Transverse colon (tissue), 4 donors: ENCODE results near the gene TIGD1.

Experiments used
- POLR2A ChIP-seq: fragments of 450-650 bp; IDR thresholded peaks from one replicate; pipeline ENCODE4 v1.6.1; 2016; ENCODE audit warnings: antibody characterized with exemption, mild to moderate bottlenecking, moderate library complexity
- POLR2AphosphoS5 ChIP-seq, 3 donors: sonication (generic); formaldehyde crosslinking; IDR thresholded peaks; one replicate each; pipeline ENCODE4 v1.6.1; 2016; ENCODE audit warnings: antibody characterized with exemption in 3 of 3
- TF ChIP-seq, protein P1 (sequence below), 5 experiments: fragments of 200-600 bp in 3 of 5; fragments of 450-650 bp in 2 of 5; sonication (generic) in 3 of 5; IDR thresholded peaks; 1 replicate in 2 of 5; 2 replicates in 3 of 5; pipeline ENCODE4 v1.5.1; 2016 to 2017; ENCODE audit warnings: antibody characterized with exemption in 5 of 5, inconsistent platforms in 3 of 5, mild to moderate bottlenecking in 2 of 5, moderate library complexity in 1 of 5

DNA sequence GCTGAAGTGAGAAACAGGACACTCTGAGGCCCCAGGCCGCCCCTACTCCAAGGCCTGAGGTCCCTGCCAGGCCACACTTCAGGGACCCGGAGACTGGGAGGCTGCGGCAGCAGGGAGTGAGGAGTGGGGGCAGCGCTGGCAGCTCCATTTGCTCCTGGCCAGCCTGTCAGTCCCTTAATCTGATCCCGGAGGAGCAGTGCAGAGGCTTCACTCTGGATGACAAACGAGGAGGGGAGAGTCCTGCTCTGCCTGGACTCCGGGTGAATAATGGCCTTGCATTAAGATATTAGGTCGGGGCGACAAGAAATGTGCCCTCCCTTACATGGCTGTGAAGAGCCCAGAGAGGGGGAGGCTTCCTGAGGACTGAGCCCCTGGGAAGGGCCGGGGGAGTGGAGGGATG is 44.5 kb downstream of the TIGD1 start:
- TF ChIP-seq POLR2AphosphoS5 (IDR thresholded peaks at IDR 0.05) (no peak), POLR2A (no peak)
- TF ChIP-seq, protein P1, sequence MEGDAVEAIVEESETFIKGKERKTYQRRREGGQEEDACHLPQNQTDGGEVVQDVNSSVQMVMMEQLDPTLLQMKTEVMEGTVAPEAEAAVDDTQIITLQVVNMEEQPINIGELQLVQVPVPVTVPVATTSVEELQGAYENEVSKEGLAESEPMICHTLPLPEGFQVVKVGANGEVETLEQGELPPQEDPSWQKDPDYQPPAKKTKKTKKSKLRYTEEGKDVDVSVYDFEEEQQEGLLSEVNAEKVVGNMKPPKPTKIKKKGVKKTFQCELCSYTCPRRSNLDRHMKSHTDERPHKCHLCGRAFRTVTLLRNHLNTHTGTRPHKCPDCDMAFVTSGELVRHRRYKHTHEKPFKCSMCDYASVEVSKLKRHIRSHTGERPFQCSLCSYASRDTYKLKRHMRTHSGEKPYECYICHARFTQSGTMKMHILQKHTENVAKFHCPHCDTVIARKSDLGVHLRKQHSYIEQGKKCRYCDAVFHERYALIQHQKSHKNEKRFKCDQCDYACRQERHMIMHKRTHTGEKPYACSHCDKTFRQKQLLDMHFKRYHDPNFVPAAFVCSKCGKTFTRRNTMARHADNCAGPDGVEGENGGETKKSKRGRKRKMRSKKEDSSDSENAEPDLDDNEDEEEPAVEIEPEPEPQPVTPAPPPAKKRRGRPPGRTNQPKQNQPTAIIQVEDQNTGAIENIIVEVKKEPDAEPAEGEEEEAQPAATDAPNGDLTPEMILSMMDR (IDR thresholded peaks at IDR 0.05) = no peak
